ENCODE results near the gene ETS1.

ETS1 gene

DNA sequence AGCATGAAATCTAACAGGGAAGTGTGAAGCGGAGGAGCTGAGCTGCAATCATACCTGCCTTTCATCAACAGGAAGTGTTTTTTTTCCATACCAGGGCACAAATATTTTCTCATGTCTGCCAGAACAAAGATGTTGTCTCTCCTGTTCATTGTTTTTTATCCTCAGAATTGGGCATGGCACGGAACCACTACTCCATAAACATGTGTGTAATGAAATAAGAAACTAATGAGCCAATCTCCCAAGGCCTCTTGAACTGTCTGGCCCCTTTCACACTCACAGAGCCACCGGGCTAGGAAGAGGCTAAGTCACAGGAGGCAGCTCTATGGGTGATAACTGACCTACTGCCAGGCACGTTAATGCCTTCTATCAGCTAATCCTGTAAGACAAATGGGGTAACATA lies 124.4 kb downstream of the ETS1 start:
- Histone ChIP-seq H3K36me3 (ENCODE audit: insufficient read depth, low read length) (peaks cover 97% of the 10 kb centered on the region), H3K27me3 (ENCODE audit: insufficient read depth, low read length, poor library complexity) (no peaks in the 10 kb centered on the region), H3K9me3 (ENCODE audit: insufficient read depth, low read length, severe bottlenecking) (no peaks in the 10 kb centered on the region), H3K4me3 (ENCODE audit: low read depth in 1 of 2, low read length in 2 of 2) (no peak overlapping the region), H3K79me2 (ENCODE audit: insufficient read depth, low read length) (peaks cover 29% of the 10 kb centered on the region), H3K4me2 (ENCODE audit: insufficient read depth, low read length) (no peak overlapping the region), H2AFZ (ENCODE audit: low read depth, low read length) (no peak overlapping the region), H3K9ac (ENCODE audit: low read depth, low read length) (no peak overlapping the region), H3K27ac (ENCODE audit: low read length) (peak overlapping the region; percentile 41), H4K20me1 (ENCODE audit: insufficient read depth, low read length) (peaks cover 15% of the 10 kb centered on the region; the same call in 1 of the 2 replicates), H3K4me1 (ENCODE audit: insufficient read depth, low read length) (no peaks in the 10 kb centered on the region)
- no peak for DNase-seq
- ATAC-seq (ENCODE audit: insufficient read depth, low read depth), result no peak
- TF ChIP-seq, protein P1, sequence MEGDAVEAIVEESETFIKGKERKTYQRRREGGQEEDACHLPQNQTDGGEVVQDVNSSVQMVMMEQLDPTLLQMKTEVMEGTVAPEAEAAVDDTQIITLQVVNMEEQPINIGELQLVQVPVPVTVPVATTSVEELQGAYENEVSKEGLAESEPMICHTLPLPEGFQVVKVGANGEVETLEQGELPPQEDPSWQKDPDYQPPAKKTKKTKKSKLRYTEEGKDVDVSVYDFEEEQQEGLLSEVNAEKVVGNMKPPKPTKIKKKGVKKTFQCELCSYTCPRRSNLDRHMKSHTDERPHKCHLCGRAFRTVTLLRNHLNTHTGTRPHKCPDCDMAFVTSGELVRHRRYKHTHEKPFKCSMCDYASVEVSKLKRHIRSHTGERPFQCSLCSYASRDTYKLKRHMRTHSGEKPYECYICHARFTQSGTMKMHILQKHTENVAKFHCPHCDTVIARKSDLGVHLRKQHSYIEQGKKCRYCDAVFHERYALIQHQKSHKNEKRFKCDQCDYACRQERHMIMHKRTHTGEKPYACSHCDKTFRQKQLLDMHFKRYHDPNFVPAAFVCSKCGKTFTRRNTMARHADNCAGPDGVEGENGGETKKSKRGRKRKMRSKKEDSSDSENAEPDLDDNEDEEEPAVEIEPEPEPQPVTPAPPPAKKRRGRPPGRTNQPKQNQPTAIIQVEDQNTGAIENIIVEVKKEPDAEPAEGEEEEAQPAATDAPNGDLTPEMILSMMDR (IDR thresholded peaks at IDR 0.05; ENCODE audit: borderline replicate concordance, extremely low read depth, low read length, poor library complexity, severe bottlenecking), result no peak
- TF ChIP-seq EZH2 (IDR thresholded peaks at IDR 0.05; ENCODE audit: borderline replicate concordance, low read depth, low read length, severe bottlenecking), result no peak

DNA sequence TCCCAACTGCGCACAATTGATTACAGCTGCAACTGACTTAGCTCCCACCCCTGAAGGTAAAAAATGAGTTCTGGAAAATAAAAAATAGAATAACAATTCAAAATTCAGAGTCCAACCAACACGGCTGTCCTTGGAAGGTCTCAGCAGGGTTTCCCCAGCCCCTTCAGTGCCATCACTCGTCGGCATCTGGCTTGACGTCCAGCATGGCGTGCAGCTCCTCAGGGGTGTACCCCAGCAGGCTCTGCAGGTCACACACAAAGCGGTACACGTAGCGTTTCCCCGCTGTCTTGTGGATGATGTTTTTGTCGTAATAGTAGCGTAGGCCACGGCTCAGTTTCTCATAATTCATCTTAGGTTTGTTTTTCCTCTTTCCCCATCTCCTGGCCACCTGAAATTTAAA lies 125.2 kb downstream of the ETS1 start:
- Histone ChIP-seq H3K27me3 (ENCODE audit: insufficient read depth, low read length, poor library complexity) (no peaks in the 10 kb centered on the region), H3K4me1 (ENCODE audit: insufficient read depth, low read length) (no peaks in the 10 kb centered on the region), H3K9ac (ENCODE audit: low read depth, low read length) (no peak overlapping the region), H3K4me2 (ENCODE audit: insufficient read depth, low read length) (no peak overlapping the region), H2AFZ (ENCODE audit: low read depth, low read length) (no peak overlapping the region), H4K20me1 (ENCODE audit: insufficient read depth, low read length) (peaks cover 15% of the 10 kb centered on the region; the same call in 1 of the 2 replicates), H3K27ac (ENCODE audit: low read length) (no peak overlapping the region), H3K36me3 (ENCODE audit: insufficient read depth, low read length) (peaks cover 97% of the 10 kb centered on the region), H3K4me3 (ENCODE audit: low read depth in 1 of 2, low read length in 2 of 2) (no peak overlapping the region), H3K79me2 (ENCODE audit: insufficient read depth, low read length) (peaks cover 21% of the 10 kb centered on the region), H3K9me3 (ENCODE audit: insufficient read depth, low read length, severe bottlenecking) (no peaks in the 10 kb centered on the region)
- no peak for DNase-seq
- ATAC-seq (ENCODE audit: insufficient read depth, low read depth), result no peak
- no peak for TF ChIP-seq EZH2 (IDR thresholded peaks at IDR 0.05; ENCODE audit: borderline replicate concordance, low read depth, low read length, severe bottlenecking)
- TF ChIP-seq, protein P1 (IDR thresholded peaks at IDR 0.05; ENCODE audit: borderline replicate concordance, extremely low read depth, low read length, poor library complexity, severe bottlenecking), result no peak

DNA sequence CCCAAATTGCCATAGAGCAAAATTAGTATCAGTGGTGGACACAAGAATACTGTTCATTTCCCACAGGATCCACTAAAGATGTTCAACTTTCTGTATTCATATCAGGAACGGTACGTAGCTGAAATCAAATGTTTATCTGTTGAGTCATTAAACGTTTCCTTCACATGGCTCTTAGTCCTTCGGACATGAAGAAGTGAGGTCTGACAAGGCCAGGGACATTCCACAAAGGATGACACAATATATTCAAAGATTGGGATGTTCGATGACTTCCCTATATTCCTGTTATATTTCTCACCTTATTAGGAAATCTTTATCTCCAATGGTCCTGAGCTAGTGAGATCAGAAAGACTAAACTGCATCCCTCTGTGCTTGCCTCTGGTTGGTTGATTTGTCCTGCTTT lies 129.0 kb downstream of the ETS1 start:
- no peaks in the 10 kb centered on the region for H3K9me3 ChIP-seq (ENCODE audit: insufficient read depth, low read length, severe bottlenecking)
- H3K4me2 ChIP-seq (ENCODE audit: insufficient read depth, low read length), result no peak overlapping the region
- H4K20me1 ChIP-seq (ENCODE audit: insufficient read depth, low read length), result 0 out of 2 replicates have a peak, but pooled peaks cover 3% of the 10 kb centered on the region
- no peak overlapping the region for H3K9ac ChIP-seq (ENCODE audit: low read depth, low read length)
- H3K36me3 ChIP-seq (ENCODE audit: insufficient read depth, low read length), result peaks cover 69% of the 10 kb centered on the region
- ATAC-seq (ENCODE audit: insufficient read depth, low read depth) (no peak), DNase-seq (no peak)
- no peak overlapping the region for H3K27ac ChIP-seq (ENCODE audit: low read length)
- H3K4me3 ChIP-seq (ENCODE audit: low read depth in 1 of 2, low read length in 2 of 2), result no peak overlapping the region
- H3K27me3 ChIP-seq (ENCODE audit: insufficient read depth, low read length, poor library complexity), result no peaks in the 10 kb centered on the region
- H3K79me2 ChIP-seq (ENCODE audit: insufficient read depth, low read length), result no peaks in the 10 kb centered on the region
- H2AFZ ChIP-seq (ENCODE audit: low read depth, low read length), result no peak overlapping the region
- no peaks in the 10 kb centered on the region for H3K4me1 ChIP-seq (ENCODE audit: insufficient read depth, low read length)
- TF ChIP-seq EZH2 (IDR thresholded peaks at IDR 0.05; ENCODE audit: borderline replicate concordance, low read depth, low read length, severe bottlenecking), result no peak
- TF ChIP-seq, protein P1 (IDR thresholded peaks at IDR 0.05; ENCODE audit: borderline replicate concordance, extremely low read depth, low read length, poor library complexity, severe bottlenecking), result no peak

DNA sequence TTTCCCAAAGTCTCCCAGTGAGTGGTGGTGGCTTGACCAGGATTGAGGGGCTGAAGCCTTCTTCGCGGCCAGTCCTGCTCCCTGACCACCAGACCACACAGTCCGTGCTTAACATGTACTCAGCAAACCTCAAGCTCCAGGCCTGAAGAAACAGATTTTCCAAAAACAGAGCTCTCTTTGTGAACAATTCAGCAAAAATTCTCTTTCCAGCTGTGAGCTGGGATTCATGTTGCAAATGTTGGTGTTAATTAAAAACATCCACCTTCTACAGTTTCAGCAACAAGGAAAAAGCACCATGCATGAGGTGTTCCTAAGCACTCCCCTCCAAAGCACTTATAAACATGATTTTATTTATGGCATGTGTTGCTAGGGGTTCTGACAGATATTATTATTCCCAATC lies 129.5 kb downstream of the ETS1 start:
- no peak overlapping the region for H3K4me2 ChIP-seq (ENCODE audit: insufficient read depth, low read length)
- no peaks in the 10 kb centered on the region for H3K27me3 ChIP-seq (ENCODE audit: insufficient read depth, low read length, poor library complexity)
- H3K36me3 ChIP-seq (ENCODE audit: insufficient read depth, low read length), result peaks cover 65% of the 10 kb centered on the region
- no peak for DNase-seq
- H4K20me1 ChIP-seq (ENCODE audit: insufficient read depth, low read length), result no peaks in the 10 kb centered on the region
- no peak overlapping the region for H3K4me3 ChIP-seq (ENCODE audit: low read depth in 1 of 2, low read length in 2 of 2)
- H3K9me3 ChIP-seq (ENCODE audit: insufficient read depth, low read length, severe bottlenecking), result no peaks in the 10 kb centered on the region
- no peak for TF ChIP-seq EZH2 (IDR thresholded peaks at IDR 0.05; ENCODE audit: borderline replicate concordance, low read depth, low read length, severe bottlenecking)
- TF ChIP-seq, protein P1 (IDR thresholded peaks at IDR 0.05; ENCODE audit: borderline replicate concordance, extremely low read depth, low read length, poor library complexity, severe bottlenecking), result no peak
- H3K79me2 ChIP-seq (ENCODE audit: insufficient read depth, low read length), result no peaks in the 10 kb centered on the region
- no peaks in the 10 kb centered on the region for H3K4me1 ChIP-seq (ENCODE audit: insufficient read depth, low read length)
- H3K27ac ChIP-seq (ENCODE audit: low read length), result no peak overlapping the region
- H3K9ac ChIP-seq (ENCODE audit: low read depth, low read length), result no peak overlapping the region
- H2AFZ ChIP-seq (ENCODE audit: low read depth, low read length), result no peak overlapping the region
- ATAC-seq (ENCODE audit: insufficient read depth, low read depth), result no peak

Measured in DND-41 (cell line).